Parathyroid adenoma (tissue), 2 donors: ENCODE data around the gene TRPC4.

ENCODE experiments used
- H2AFZ ChIP-seq: fragments of 300-600 bp; sonication (generic); one replicate; pipeline ENCODE4 v1.7.0; 2017; ENCODE audit warnings: antibody characterized with exemption, mild to moderate bottlenecking
- H3K27ac ChIP-seq: fragments of 300-600 bp; sonication (generic); one replicate; pipeline ENCODE4 v1.7.0; 2017
- H3K27me3 ChIP-seq: fragments of 300-600 bp; sonication (generic); one replicate; pipeline ENCODE4 v1.7.0; 2017; ENCODE audit warnings: low read length; ENCODE audit not compliant: control insufficient read depth, insufficient read depth
- H3K36me3 ChIP-seq: fragments of 300-600 bp; sonication (generic); one replicate; pipeline ENCODE4 v1.7.0; 2017; ENCODE audit warnings: low read length; ENCODE audit not compliant: control insufficient read depth, insufficient read depth
- H3K4me1 ChIP-seq: fragments of 300-600 bp; sonication (generic); one replicate; pipeline ENCODE4 v1.7.0; 2017; ENCODE audit warnings: control low read depth
- H3K4me2 ChIP-seq: fragments of 300-600 bp; sonication (generic); one replicate; pipeline ENCODE4 v1.7.0; 2017; ENCODE audit warnings: low read length
- H3K4me3 ChIP-seq: fragments of 300-600 bp; sonication (generic); one replicate; pipeline ENCODE4 v1.7.0; 2017; ENCODE audit warnings: low read depth, low read length
- H3K79me2 ChIP-seq: fragments of 300-600 bp; sonication (generic); one replicate; pipeline ENCODE4 v1.7.0; 2017; ENCODE audit warnings: control low read depth
- H3K9ac ChIP-seq: fragments of 300-600 bp; sonication (generic); one replicate; pipeline ENCODE4 v1.7.0; 2017; ENCODE audit warnings: mild to moderate bottlenecking
- H3K9me3 ChIP-seq: fragments of 300-600 bp; sonication (generic); one replicate; pipeline ENCODE4 v1.7.0; 2017; ENCODE audit warnings: low read length; ENCODE audit not compliant: control insufficient read depth
- TF ChIP-seq, protein P1 (sequence below): fragments of 300-600 bp; sonication (generic); IDR thresholded peaks from one replicate; pipeline ENCODE4 v1.7.0; 2017; ENCODE audit warnings: antibody characterized with exemption, mild to moderate bottlenecking
- donor health status: primary hyperparathyroidism.

TRPC4 gene

DNA sequence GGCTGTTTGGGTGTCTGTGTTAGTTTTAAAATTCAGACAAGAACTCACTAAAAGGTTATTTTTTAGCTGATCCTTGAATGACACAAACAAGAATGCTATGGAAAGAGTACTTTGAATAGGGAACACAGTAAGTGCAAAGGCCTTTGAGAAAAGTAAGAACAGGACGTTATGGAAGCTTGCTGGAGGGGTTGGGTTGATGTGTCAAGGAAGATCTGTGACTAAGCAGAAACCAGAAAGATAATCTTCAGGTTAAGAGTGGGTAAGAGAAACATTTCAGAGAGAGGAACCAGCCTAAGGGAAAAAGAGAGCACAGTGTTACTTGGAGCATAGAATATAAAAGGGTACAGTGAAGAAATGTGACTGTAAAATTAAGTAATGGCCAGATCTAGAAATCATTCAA, 41.2 kb upstream of the TRPC4 start:
- Histone ChIP-seq H3K27ac (no peak overlapping the region), H3K9me3 (no peaks in the 10 kb centered on the region), H3K79me2 (no peaks in the 10 kb centered on the region), H3K4me1 (no peaks in the 10 kb centered on the region), H3K4me3 (no peak overlapping the region), H3K36me3 (no peaks in the 10 kb centered on the region), H3K4me2 (no peak overlapping the region), H3K9ac (no peak overlapping the region), H3K27me3 (no peaks in the 10 kb centered on the region), H2AFZ (no peak overlapping the region)
- TF ChIP-seq, protein P1, sequence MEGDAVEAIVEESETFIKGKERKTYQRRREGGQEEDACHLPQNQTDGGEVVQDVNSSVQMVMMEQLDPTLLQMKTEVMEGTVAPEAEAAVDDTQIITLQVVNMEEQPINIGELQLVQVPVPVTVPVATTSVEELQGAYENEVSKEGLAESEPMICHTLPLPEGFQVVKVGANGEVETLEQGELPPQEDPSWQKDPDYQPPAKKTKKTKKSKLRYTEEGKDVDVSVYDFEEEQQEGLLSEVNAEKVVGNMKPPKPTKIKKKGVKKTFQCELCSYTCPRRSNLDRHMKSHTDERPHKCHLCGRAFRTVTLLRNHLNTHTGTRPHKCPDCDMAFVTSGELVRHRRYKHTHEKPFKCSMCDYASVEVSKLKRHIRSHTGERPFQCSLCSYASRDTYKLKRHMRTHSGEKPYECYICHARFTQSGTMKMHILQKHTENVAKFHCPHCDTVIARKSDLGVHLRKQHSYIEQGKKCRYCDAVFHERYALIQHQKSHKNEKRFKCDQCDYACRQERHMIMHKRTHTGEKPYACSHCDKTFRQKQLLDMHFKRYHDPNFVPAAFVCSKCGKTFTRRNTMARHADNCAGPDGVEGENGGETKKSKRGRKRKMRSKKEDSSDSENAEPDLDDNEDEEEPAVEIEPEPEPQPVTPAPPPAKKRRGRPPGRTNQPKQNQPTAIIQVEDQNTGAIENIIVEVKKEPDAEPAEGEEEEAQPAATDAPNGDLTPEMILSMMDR, result no peak

DNA sequence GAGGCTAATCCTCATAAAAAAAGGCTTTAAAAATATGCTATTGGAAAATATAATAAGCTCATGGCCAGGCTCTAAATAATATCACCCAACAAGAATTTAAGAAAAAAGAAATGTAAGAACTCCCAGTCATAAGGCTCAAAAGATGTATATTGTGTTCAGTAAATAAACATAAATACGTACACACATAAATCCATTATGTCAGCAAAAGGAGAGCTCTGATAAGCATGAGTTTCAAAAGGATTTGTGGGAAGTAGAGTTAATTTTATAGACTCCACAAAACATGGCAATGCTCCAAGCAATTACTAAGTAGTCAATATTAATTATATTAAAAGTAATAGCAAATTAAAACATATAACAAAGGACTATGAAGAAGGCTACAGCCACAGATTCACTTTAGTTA, 37.3 kb upstream of the TRPC4 start:
- TF ChIP-seq, protein P1, result no peak
- H3K27ac ChIP-seq, result no peak overlapping the region
- no peaks in the 10 kb centered on the region for H3K27me3 ChIP-seq
- H3K4me2 ChIP-seq, result no peak overlapping the region
- no peak overlapping the region for H3K9ac ChIP-seq
- no peaks in the 10 kb centered on the region for H3K9me3 ChIP-seq
- no peaks in the 10 kb centered on the region for H3K79me2 ChIP-seq
- no peak overlapping the region for H2AFZ ChIP-seq
- H3K36me3 ChIP-seq, result no peaks in the 10 kb centered on the region
- no peak overlapping the region for H3K4me3 ChIP-seq
- H3K4me1 ChIP-seq, result no peaks in the 10 kb centered on the region

DNA sequence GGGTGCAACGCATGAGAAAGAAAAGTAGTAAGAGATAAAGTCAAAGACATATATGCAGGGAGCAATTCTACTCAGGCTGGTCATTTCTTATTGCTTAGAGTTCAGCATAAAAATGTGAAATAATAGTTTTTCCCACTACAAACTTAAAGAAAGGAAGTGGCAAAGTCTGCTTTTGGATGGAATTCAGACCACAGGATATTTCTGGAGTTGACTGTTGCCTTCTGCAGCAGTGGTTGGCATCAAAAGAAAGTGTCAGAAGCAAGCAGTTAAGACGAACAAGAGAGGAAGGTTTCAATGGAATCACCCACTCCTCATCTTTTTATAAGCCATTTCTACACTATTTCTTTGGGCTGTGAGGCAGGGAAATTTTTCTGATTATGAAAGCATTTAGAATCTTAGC, 36.2 kb upstream of the TRPC4 start:
- H3K36me3 ChIP-seq, result no peaks in the 10 kb centered on the region
- no peak overlapping the region for H3K27ac ChIP-seq
- no peak overlapping the region for H3K4me3 ChIP-seq
- H3K9ac ChIP-seq, result no peak overlapping the region
- H3K27me3 ChIP-seq, result no peaks in the 10 kb centered on the region
- TF ChIP-seq, protein P1, result no peak
- H3K4me1 ChIP-seq, result no peaks in the 10 kb centered on the region
- H3K4me2 ChIP-seq, result no peak overlapping the region
- H3K9me3 ChIP-seq, result no peaks in the 10 kb centered on the region
- no peak overlapping the region for H2AFZ ChIP-seq
- H3K79me2 ChIP-seq, result no peaks in the 10 kb centered on the region

DNA sequence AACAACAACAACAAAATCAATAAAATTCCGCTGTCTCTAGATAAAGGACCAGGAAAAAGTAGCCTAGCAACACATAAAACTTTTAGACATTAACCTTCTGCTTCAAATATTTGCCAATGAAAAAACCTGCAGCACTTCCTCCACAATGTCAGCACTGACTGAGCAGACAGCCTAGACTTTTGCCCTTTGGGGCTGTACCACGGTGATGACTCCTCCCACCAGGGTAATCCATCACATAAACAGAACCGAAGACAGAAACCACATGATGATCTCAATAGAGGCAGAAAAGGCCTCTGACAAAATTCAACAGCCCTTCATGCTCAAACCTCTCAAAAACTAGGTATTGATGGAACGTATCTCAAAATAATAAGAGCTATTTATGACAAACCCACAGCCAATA, 30.2 kb upstream of the TRPC4 start:
- Histone ChIP-seq H3K9ac (no peak overlapping the region), H3K4me3 (no peak overlapping the region), H3K9me3 (no peaks in the 10 kb centered on the region), H3K27ac (no peak overlapping the region), H3K4me2 (no peak overlapping the region), H3K79me2 (no peaks in the 10 kb centered on the region), H3K4me1 (no peaks in the 10 kb centered on the region), H3K36me3 (no peaks in the 10 kb centered on the region), H2AFZ (no peak overlapping the region), H3K27me3 (no peaks in the 10 kb centered on the region)
- TF ChIP-seq, protein P1, result no peak

DNA sequence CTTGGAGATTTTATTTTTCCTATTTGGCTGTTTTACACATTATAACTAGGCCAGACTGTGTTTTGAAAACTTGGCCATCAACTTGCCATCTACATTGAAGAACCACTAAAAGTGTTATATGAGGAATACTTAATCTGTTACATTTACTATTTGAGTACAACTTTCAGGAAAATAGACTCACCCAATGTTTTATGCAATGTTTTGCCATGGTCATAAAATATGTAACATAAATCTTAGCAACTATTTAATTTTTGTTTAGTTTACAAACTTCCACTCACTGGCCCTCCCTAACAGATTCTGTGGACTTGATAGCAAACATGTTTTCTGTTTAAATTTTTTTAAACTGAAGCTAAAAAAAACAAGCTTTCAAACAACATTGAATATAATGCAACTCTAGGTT, 23.7 kb upstream of the TRPC4 start:
- no peak overlapping the region for H2AFZ ChIP-seq
- H3K9ac ChIP-seq, result no peak overlapping the region
- H3K27ac ChIP-seq, result no peak overlapping the region
- H3K27me3 ChIP-seq, result no peaks in the 10 kb centered on the region
- no peaks in the 10 kb centered on the region for H3K4me1 ChIP-seq
- TF ChIP-seq, protein P1, result no peak
- no peaks in the 10 kb centered on the region for H3K79me2 ChIP-seq
- H3K4me3 ChIP-seq, result no peak overlapping the region
- H3K4me2 ChIP-seq, result no peak overlapping the region
- no peaks in the 10 kb centered on the region for H3K36me3 ChIP-seq
- H3K9me3 ChIP-seq, result no peaks in the 10 kb centered on the region
